Coronary artery (tissue), 2 donors: ENCODE results near the gene IL20RB.
A peak's percentile ranks its signal among the peaks of the same experiment; 100 is the strongest.

Experiments
- DNase-seq: peaks from one replicate; pipeline ENCODE4 v3.0.0-alpha.2; 2017; ENCODE audit warnings: low spot score
- H3K27ac ChIP-seq, 2 donors: fragments of 200-600 bp; sonication (generic); one replicate each; pipeline ENCODE4 v1.5.1; 2016 to 2019
- H3K4me3 ChIP-seq: fragments of 200-600 bp; sonication (generic); 2 replicates; pipeline ENCODE4 v1.5.1; 2016; ENCODE audit warnings: mild to moderate bottlenecking, moderate library complexity
- CTCF ChIP-seq: fragments of 200-600 bp; sonication (generic); IDR thresholded peaks from one replicate; pipeline ENCODE4 v1.5.1; 2019; ENCODE audit warnings: antibody characterized with exemption

IL20RB gene

GRCh38 chr3:137024348-137024747 is 66.6 kb downstream of the IL20RB start:
- no peak overlapping the region for H3K4me3 ChIP-seq
- H3K27ac ChIP-seq, result no peak overlapping the region
- no peak for TF ChIP-seq CTCF
- DNase-seq, result no peak

GRCh38 chr3:137026701-137027100 is 68.9 kb downstream of the IL20RB start:
- Histone ChIP-seq H3K4me3 (no peak overlapping the region), H3K27ac (no peak overlapping the region)
- DNase-seq, result no peak
- no peak for TF ChIP-seq CTCF

- Histone ChIP-seq H3K4me3 (peak overlapping the region; percentile 70), H3K27ac (no peak overlapping the region)
- peak; percentile 88 for DNase-seq
- TF ChIP-seq CTCF, result peak; percentile 92
These were observed 74.8 kb downstream of the IL20RB start for GRCh38 chr3:137032465-137033120.

GRCh38 chr3:137035631-137036030 is 77.8 kb downstream of the IL20RB start:
- Histone ChIP-seq H3K27ac (no peak overlapping the region), H3K4me3 (no peak overlapping the region)
- no peak for TF ChIP-seq CTCF
- no peak for DNase-seq

- H3K27ac ChIP-seq, result no peak overlapping the region
- DNase-seq, result no peak
- no peak overlapping the region for H3K4me3 ChIP-seq
- TF ChIP-seq CTCF, result no peak
These were observed 81.8 kb downstream of the IL20RB start for GRCh38 chr3:137039570-137039969.

- no peak for TF ChIP-seq CTCF
- H3K27ac ChIP-seq, result no peak overlapping the region
- no peak for DNase-seq
- H3K4me3 ChIP-seq, result no peak overlapping the region
These were observed 83.5 kb downstream of the IL20RB start for GRCh38 chr3:137041251-137041650.

GRCh38 chr3:137041686-137042085 is 83.9 kb downstream of the IL20RB start:
- TF ChIP-seq CTCF, result no peak
- no peak for DNase-seq
- Histone ChIP-seq H3K27ac (no peak overlapping the region), H3K4me3 (no peak overlapping the region)
